HFF-Myc (cell line): ENCODE results near the gene SLC30A9.

Experiments
- DNase-seq: peaks from one replicate; pipeline ENCODE4 v3.0.0-alpha.2; 2011; ENCODE audit warnings: low read depth; ENCODE audit errors: extremely low read depth
- H3K4me3 ChIP-seq: replicated peaks from 2 replicates; pipeline ENCODE4 v1.5.1; 2011; ENCODE audit warnings: low read depth, mild to moderate bottlenecking, control low read depth, low read length
- TF ChIP-seq, protein P1 (sequence below): IDR thresholded peaks from 2 replicates; pipeline ENCODE4 v1.5.1; 2012; ENCODE audit warnings: mild to moderate bottlenecking, low read depth, low read length, control low read depth; ENCODE audit errors: missing control alignments

Gene SLC30A9

GRCh38 chr4:42078184-42078801 lies 88.0 kb downstream of the SLC30A9 start:
- H3K4me3 ChIP-seq = no peak overlapping the region
- DNase-seq = no peak
- TF ChIP-seq, protein P1, sequence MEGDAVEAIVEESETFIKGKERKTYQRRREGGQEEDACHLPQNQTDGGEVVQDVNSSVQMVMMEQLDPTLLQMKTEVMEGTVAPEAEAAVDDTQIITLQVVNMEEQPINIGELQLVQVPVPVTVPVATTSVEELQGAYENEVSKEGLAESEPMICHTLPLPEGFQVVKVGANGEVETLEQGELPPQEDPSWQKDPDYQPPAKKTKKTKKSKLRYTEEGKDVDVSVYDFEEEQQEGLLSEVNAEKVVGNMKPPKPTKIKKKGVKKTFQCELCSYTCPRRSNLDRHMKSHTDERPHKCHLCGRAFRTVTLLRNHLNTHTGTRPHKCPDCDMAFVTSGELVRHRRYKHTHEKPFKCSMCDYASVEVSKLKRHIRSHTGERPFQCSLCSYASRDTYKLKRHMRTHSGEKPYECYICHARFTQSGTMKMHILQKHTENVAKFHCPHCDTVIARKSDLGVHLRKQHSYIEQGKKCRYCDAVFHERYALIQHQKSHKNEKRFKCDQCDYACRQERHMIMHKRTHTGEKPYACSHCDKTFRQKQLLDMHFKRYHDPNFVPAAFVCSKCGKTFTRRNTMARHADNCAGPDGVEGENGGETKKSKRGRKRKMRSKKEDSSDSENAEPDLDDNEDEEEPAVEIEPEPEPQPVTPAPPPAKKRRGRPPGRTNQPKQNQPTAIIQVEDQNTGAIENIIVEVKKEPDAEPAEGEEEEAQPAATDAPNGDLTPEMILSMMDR = no peak

DNA sequence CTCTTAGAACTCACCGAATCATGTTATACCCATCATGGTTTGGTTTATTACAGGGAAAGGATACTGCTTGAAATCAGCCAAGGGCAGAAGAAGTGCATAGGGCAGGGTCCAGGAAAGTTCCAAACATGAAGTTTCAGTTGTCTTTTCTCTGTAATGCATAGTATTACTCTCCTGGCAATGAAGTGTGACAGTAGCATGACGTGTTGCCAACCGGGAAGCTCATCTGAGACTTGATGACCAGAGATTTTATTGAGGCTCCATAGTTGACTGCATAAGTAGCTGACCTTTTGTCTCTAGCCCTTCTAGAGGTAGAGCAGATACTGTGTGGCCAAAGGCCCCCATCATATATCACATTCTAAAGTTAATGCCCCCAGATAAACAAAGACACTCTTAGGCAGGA lies 90.0 kb downstream of the SLC30A9 start:
- TF ChIP-seq, protein P1 = no peak
- H3K4me3 ChIP-seq = no peak overlapping the region
- DNase-seq = no peak

GRCh38 chr4:42083816-42084215 lies 93.5 kb downstream of the SLC30A9 start:
- no peak overlapping the region for H3K4me3 ChIP-seq
- DNase-seq = no peak
- TF ChIP-seq, protein P1 = no peak

GRCh38 chr4:42088386-42088785 lies 98.1 kb downstream of the SLC30A9 start:
- DNase-seq = no peak
- TF ChIP-seq, protein P1 = no peak

DNA sequence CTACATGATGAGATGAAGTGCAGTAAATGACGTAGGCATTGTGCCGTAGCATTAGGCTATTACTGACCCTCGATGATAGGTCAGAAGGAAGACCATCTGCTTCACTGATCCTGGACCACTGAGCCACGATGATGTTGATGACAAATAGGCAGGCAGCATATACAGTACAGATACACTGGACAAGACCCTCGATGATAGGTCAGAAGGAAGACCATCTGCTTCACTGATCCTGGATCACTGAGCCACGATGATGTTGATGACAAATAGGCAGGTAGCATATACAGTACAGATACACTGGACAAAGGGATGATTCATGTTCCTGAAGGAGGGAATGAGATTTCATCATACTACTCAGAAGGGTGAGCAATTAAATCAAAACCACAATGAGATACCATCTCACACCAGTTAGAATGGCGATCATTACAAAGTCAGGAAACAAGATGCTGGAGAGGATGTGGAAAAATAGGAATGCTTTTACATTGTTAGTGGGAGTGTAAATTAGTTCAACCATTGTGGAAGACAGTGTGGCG lies 111.2 kb downstream of the SLC30A9 start:
- DNase-seq = no peak
- TF ChIP-seq, protein P1 = no peak
- no peak overlapping the region for H3K4me3 ChIP-seq

More at GRCh38 chr4:42088386-42088785, 98.1 kb downstream of the SLC30A9 start:
- no peak overlapping the region for H3K4me3 ChIP-seq

GRCh38 chr4:42104521-42104920 lies 114.2 kb downstream of the SLC30A9 start:
- peak; percentile 7 for DNase-seq
- H3K4me3 ChIP-seq = no peak overlapping the region
- TF ChIP-seq, protein P1 = no peak
